Kidney (tissue), 14 donors: ENCODE results near the gene PPP6R1. TPM values are rescaled to one million over a fixed set of nuclear protein-coding genes. Genes with fewer than 3 reads are reported as not detected.
A peak's percentile ranks its signal among the peaks of the same experiment; 100 is the strongest.

Source experiments
- DNase-seq, 5 donors: peaks; one replicate each; pipeline ENCODE4 v3.0.0-alpha.2; 2013 to 2020
- FAIRE-seq: peaks from 2 replicates; lab custom pipeline; 2012; peaks lifted over from hg19 to GRCh38; lab: Jason Lieb, UNC
- H3K27ac ChIP-seq, 2 donors: one replicate each; pipeline ENCODE4 v1.7.0; 2013; ENCODE audit warnings: low read depth in 2 of 2, low read length in 2 of 2, inconsistent platforms in 1 of 2
- H3K27me3 ChIP-seq: one replicate; pipeline ENCODE4 v1.7.1; 2013; ENCODE audit warnings: low read length, inconsistent platforms; ENCODE audit not compliant: control insufficient read depth, insufficient read depth
- H3K36me3 ChIP-seq, 3 donors: one replicate each; pipeline versions ENCODE4 v1.7.0 to v1.7.1; 2013; ENCODE audit warnings: low read length in 3 of 3, control low read depth in 1 of 3, inconsistent platforms in 1 of 3; ENCODE audit not compliant: insufficient read depth in 3 of 3, control insufficient read depth in 2 of 3
- H3K4me1 ChIP-seq, 3 donors: one replicate each; pipeline versions ENCODE4 v1.7.0 to v1.7.1; 2013; ENCODE audit warnings: low read length in 3 of 3, inconsistent platforms in 1 of 3, low read depth in 1 of 3; ENCODE audit not compliant: control insufficient read depth in 2 of 3, insufficient read depth in 2 of 3
- H3K4me3 ChIP-seq, 3 donors: one replicate each; pipeline versions ENCODE4 v1.7.0 to v1.8.1; 2013; ENCODE audit warnings: low read length in 3 of 3, control low read depth in 1 of 3, inconsistent platforms in 1 of 3
- H3K9ac ChIP-seq, 3 donors: one replicate each; pipeline versions ENCODE4 v1.7.0 to v1.7.1; 2013; ENCODE audit warnings: low read length in 3 of 3, control low read depth in 1 of 3, inconsistent platforms in 1 of 3
- H3K9me3 ChIP-seq, 3 donors: one replicate each; pipeline versions ENCODE4 v1.7.0 to v1.7.1; 2013; ENCODE audit warnings: low read length in 3 of 3, control low read depth in 1 of 3, inconsistent platforms in 1 of 3; ENCODE audit not compliant: control insufficient read depth in 2 of 3, insufficient read depth in 1 of 3
- intact Hi-C: fragments of 100-400 bp; cut with DNase I; formaldehyde crosslinking; loops from one replicate; pipeline ENCODE4 v1.11.1; 2022
- polyA plus RNA-seq: library from polyadenylated mRNA; stranded (reverse); fragments of 350-450 nt; fragmentation: Illumina TruSeq; extraction: RNeasy Lipid Tissue Mini Kit (QIAGEN cat#74804); gene quantifications from one replicate; pipeline ENCODE4 v1.2.3, GENCODE V29; 2014; ENCODE audit warnings: low read depth, low replicate concordance; ENCODE audit not compliant: insufficient read depth
- total RNA-seq: library from RNA; stranded (reverse); fragmentation: NEBNext Ultra II Directional; extraction: Animal tissue kit (Norgen Biotek cat#: 25700); gene quantifications from one replicate; pipeline ENCODE4 v1.2.1, GENCODE V29; 2021
- TF ChIP-seq, protein P1 (sequence below): IDR thresholded peaks from 3 replicates; pipeline ENCODE4 v1.5.1; 2012; ENCODE audit warnings: mild to moderate bottlenecking, moderate library complexity, borderline replicate concordance; ENCODE audit not compliant: insufficient read depth; ENCODE audit errors: extremely low read depth
- donor health status: control.
- donor health status: control.
- donor health status: control.
- donor health status: control.
- donor health status: control.
- donor health status: DM: yes; HTN: yes; CAD: no.
- donor health status: Normal renal cell carcinoma (clear cell type).

PPP6R1 gene
- total and polyA plus RNA-seq, 2 donors from 2014 or later, result 30.6 to 61.6 TPM

- DNase-seq, result peak; percentile 89 to 93 (median 93)
- TF ChIP-seq, protein P1, sequence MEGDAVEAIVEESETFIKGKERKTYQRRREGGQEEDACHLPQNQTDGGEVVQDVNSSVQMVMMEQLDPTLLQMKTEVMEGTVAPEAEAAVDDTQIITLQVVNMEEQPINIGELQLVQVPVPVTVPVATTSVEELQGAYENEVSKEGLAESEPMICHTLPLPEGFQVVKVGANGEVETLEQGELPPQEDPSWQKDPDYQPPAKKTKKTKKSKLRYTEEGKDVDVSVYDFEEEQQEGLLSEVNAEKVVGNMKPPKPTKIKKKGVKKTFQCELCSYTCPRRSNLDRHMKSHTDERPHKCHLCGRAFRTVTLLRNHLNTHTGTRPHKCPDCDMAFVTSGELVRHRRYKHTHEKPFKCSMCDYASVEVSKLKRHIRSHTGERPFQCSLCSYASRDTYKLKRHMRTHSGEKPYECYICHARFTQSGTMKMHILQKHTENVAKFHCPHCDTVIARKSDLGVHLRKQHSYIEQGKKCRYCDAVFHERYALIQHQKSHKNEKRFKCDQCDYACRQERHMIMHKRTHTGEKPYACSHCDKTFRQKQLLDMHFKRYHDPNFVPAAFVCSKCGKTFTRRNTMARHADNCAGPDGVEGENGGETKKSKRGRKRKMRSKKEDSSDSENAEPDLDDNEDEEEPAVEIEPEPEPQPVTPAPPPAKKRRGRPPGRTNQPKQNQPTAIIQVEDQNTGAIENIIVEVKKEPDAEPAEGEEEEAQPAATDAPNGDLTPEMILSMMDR, result peak; percentile 92
- intact Hi-C loops, result no loop called here
- H3K27me3 ChIP-seq, result no peaks in the 10 kb centered on the region
- no peak overlapping the region for H3K27ac ChIP-seq
- peak overlapping the region; percentile 25 to 63 (median 55) for H3K4me3 ChIP-seq
- no peak for FAIRE-seq
- peaks cover 0 to 2% (median 0%) of the 10 kb centered on the region in 3 donors for H3K36me3 ChIP-seq
- H3K9me3 ChIP-seq, result no peaks in the 10 kb centered on the region
- H3K9ac ChIP-seq, result peak overlapping the region in 2 of 3 donors; percentile 10 to 61
- no peaks in the 10 kb centered on the region for H3K4me1 ChIP-seq
These were observed 42.9 kb upstream of the PPP6R1 start for GRCh38 chr19:55301459-55302317.

GRCh38 chr19:55300886-55301458 lies 42.2 kb upstream of the PPP6R1 start:
- FAIRE-seq (no peak), DNase-seq (no peak)
- H3K4me3 ChIP-seq, result no peak overlapping the region
- H3K4me1 ChIP-seq, result no peaks in the 10 kb centered on the region
- no peak overlapping the region for H3K27ac ChIP-seq
- H3K9ac ChIP-seq, result no peak overlapping the region
- intact Hi-C loops, result no loop called here
- no peaks in the 10 kb centered on the region for H3K9me3 ChIP-seq
- H3K36me3 ChIP-seq, result no peaks in the 10 kb centered on the region
- TF ChIP-seq, protein P1, result no peak
- no peaks in the 10 kb centered on the region for H3K27me3 ChIP-seq

DNA sequence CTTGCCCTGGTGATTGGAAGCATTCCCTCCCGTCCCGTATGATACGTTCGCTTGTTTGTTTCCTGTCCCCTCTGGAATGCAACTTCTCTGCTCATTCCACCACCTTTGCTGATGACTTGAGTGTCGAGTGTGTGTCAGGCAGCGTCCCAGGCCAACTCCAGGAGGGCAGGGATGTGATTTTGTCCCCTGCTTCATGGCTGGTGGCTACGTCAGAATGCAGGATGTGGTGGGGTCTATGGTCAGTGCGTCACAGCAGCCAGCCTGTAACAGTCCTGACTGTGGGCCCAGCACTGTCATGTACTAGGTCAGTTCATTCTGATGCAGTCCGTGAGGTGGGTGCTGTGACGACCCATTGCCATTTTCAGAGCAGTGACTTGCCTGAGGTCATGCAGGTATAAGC lies 41.2 kb upstream of the PPP6R1 start:
- DNase-seq, result no peak
- H3K4me3 ChIP-seq, result no peak overlapping the region
- FAIRE-seq, result no peak
- no peaks in the 10 kb centered on the region for H3K27me3 ChIP-seq
- no peaks in the 10 kb centered on the region for H3K36me3 ChIP-seq
- H3K9me3 ChIP-seq, result no peaks in the 10 kb centered on the region
- H3K9ac ChIP-seq, result no peak overlapping the region
- TF ChIP-seq, protein P1, result no peak
- H3K27ac ChIP-seq, result no peak overlapping the region
- H3K4me1 ChIP-seq, result no peaks in the 10 kb centered on the region
- intact Hi-C loops, result no loop called here
